Endothelial cell of umbilical vein (primary cell): ENCODE data around the gene TSPAN10.

Source experiments
- POLR2AphosphoS5 ChIP-seq: IDR thresholded peaks from 2 replicates; pipeline ENCODE4 v1.6.1; 2012; ENCODE audit warnings: low read depth, mild to moderate bottlenecking, control low read depth, low read length, moderate library complexity; ENCODE audit not compliant: insufficient read depth
- TF ChIP-seq, protein P1 (sequence below), 2 donors: IDR thresholded peaks; 1 replicate in 1 of 2; 2 replicates in 1 of 2; pipeline ENCODE4 v1.5.1; 2011; ENCODE audit warnings: low read length in 2 of 2, mild to moderate bottlenecking in 2 of 2, moderate library complexity in 2 of 2, control low read depth in 1 of 2, inconsistent platforms in 1 of 2, low read depth in 1 of 2; ENCODE audit not compliant: insufficient read depth in 1 of 2; ENCODE audit errors: extremely low read depth in 1 of 2

- TF ChIP-seq, protein P1, sequence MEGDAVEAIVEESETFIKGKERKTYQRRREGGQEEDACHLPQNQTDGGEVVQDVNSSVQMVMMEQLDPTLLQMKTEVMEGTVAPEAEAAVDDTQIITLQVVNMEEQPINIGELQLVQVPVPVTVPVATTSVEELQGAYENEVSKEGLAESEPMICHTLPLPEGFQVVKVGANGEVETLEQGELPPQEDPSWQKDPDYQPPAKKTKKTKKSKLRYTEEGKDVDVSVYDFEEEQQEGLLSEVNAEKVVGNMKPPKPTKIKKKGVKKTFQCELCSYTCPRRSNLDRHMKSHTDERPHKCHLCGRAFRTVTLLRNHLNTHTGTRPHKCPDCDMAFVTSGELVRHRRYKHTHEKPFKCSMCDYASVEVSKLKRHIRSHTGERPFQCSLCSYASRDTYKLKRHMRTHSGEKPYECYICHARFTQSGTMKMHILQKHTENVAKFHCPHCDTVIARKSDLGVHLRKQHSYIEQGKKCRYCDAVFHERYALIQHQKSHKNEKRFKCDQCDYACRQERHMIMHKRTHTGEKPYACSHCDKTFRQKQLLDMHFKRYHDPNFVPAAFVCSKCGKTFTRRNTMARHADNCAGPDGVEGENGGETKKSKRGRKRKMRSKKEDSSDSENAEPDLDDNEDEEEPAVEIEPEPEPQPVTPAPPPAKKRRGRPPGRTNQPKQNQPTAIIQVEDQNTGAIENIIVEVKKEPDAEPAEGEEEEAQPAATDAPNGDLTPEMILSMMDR (IDR thresholded peaks at IDR 0.05; ENCODE audit: extremely low read depth in 1 of 2, insufficient read depth in 1 of 2, low read depth in 1 of 2, low read length in 2 of 2): no peak
- TF ChIP-seq POLR2AphosphoS5: no peak
Observed at GRCh38 chr17:81672954-81673353, 36.0 kb downstream of the TSPAN10 start.
